Measurements from ENCODE around the gene DIS3L2. TPM values are rescaled to one million over a fixed set of nuclear protein-coding genes. Genes with fewer than 3 reads are reported as not detected.

DIS3L2 gene
- total RNA-seq, 2 experiments from 2014 or later, result 20.2 to 20.6 TPM

DNA sequence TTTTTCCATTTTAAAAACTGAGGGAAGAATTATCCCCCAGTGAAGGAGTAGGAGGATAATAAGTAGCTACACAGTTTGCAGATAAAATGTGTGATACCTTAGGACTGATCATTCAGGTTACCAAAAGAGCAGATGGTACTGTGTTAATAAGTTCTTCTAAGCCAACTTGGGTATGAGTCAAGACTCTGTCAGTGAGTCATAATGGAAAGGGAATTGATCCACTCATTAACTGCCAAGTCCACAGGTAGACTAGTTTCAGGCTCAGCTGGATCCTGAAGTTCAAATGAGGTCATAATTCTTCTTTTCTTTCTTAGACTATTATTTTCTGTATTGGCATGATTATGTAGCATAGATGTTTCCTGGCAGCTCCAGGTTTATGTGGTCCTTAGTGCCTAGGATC is 274.7 kb downstream of the DIS3L2 start:
- ChIA-PET CTCF (ENCODE audit: unreplicated experiment) (no interaction called here), POLR2A (interaction anchor here (1.5 kb wide), 1 partner anchor 11 kb away, joined by 5 read pairs; no protein-coding TSS in a partner anchor)
- Histone ChIP-seq H3K4me3 (ENCODE audit: low read depth, low read length, poor library complexity, severe bottlenecking) (no peak overlapping the region), H3K4me2 (ENCODE audit: low read length) (no peak overlapping the region), H2AFZ (ENCODE audit: low read length) (no peak overlapping the region), H4K20me1 (ENCODE audit: insufficient read depth, low read length) (no peaks in the 10 kb centered on the region), H3K27ac (ENCODE audit: low read depth, low read length, poor library complexity, severe bottlenecking) (no peak overlapping the region), H3K9me3 (ENCODE audit: low read length) (no peaks in the 10 kb centered on the region), H3K9me2 (ENCODE audit: insufficient read depth, low read length) (no peaks in the 10 kb centered on the region), H3K36me3 (ENCODE audit: insufficient read depth, low read length) (no peaks in the 10 kb centered on the region), H3K4me1 (ENCODE audit: insufficient read depth, low read length, poor library complexity, severe bottlenecking) (peaks cover 22% of the 10 kb centered on the region), H3K79me2 (ENCODE audit: insufficient read depth, low read depth, low read length) (no peaks in the 10 kb centered on the region)
- BruUV-seq (replicated peaks), result no TSS peak
- TF ChIP-seq, protein P1, sequence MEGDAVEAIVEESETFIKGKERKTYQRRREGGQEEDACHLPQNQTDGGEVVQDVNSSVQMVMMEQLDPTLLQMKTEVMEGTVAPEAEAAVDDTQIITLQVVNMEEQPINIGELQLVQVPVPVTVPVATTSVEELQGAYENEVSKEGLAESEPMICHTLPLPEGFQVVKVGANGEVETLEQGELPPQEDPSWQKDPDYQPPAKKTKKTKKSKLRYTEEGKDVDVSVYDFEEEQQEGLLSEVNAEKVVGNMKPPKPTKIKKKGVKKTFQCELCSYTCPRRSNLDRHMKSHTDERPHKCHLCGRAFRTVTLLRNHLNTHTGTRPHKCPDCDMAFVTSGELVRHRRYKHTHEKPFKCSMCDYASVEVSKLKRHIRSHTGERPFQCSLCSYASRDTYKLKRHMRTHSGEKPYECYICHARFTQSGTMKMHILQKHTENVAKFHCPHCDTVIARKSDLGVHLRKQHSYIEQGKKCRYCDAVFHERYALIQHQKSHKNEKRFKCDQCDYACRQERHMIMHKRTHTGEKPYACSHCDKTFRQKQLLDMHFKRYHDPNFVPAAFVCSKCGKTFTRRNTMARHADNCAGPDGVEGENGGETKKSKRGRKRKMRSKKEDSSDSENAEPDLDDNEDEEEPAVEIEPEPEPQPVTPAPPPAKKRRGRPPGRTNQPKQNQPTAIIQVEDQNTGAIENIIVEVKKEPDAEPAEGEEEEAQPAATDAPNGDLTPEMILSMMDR (conservative IDR thresholded peaks at IDR 0.05; ENCODE audit: low read length), result no peak
- no peak for TF ChIP-seq EZH2phosphoT487 (IDR thresholded peaks at IDR 0.05; ENCODE audit: borderline replicate concordance, low read depth, low read length)
- intact Hi-C loops (cut with micrococcal nuclease; ENCODE audit: unreplicated experiment), result no loop called here
- DNase-seq (ENCODE audit: low spot score), result no peak

DNA sequence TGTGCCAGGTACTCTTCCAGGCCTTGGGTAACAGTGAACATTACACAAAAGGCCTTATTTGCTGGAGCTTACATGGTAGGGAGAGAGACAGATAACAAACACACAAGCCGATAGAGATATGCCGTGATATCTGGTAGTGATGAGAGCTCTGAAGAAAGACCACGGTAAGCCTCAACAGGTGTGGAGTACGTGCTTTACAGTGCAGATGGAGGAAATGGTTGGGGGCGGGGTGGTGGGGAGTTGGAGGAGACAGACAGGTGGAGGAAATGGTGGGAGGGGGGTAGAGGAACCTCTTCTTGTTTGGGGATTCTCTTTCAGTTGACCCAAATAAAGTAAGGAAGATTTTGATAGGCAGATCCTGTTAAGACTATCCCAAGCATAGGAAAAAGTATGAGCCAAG is 276.0 kb downstream of the DIS3L2 start:
- ChIA-PET POLR2A (interaction anchor here (0.9 kb wide), 1 partner anchor 111 kb away, joined by 3 read pairs; no protein-coding TSS in a partner anchor), CTCF (ENCODE audit: unreplicated experiment) (no interaction called here)
- Histone ChIP-seq H2AFZ (ENCODE audit: low read length) (no peak overlapping the region), H3K9me2 (ENCODE audit: insufficient read depth, low read length) (no peaks in the 10 kb centered on the region), H3K4me1 (ENCODE audit: insufficient read depth, low read length, poor library complexity, severe bottlenecking) (peaks cover 22% of the 10 kb centered on the region), H3K27ac (ENCODE audit: low read depth, low read length, poor library complexity, severe bottlenecking) (no peak overlapping the region), H3K36me3 (ENCODE audit: insufficient read depth, low read length) (no peaks in the 10 kb centered on the region), H3K4me3 (ENCODE audit: low read depth, low read length, poor library complexity, severe bottlenecking) (no peak overlapping the region), H3K9me3 (ENCODE audit: low read length) (no peaks in the 10 kb centered on the region), H3K79me2 (ENCODE audit: insufficient read depth, low read depth, low read length) (no peaks in the 10 kb centered on the region), H4K20me1 (ENCODE audit: insufficient read depth, low read length) (no peaks in the 10 kb centered on the region), H3K4me2 (ENCODE audit: low read length) (peak overlapping the region; percentile 14)
- BruUV-seq (replicated peaks), result no TSS peak
- intact Hi-C loops (cut with micrococcal nuclease; ENCODE audit: unreplicated experiment), result no loop called here
- DNase-seq (ENCODE audit: low spot score), result peak; percentile 54
- TF ChIP-seq, protein P1 (conservative IDR thresholded peaks at IDR 0.05; ENCODE audit: low read length), result no peak
- TF ChIP-seq EZH2phosphoT487 (IDR thresholded peaks at IDR 0.05; ENCODE audit: borderline replicate concordance, low read depth, low read length), result no peak

- Histone ChIP-seq H3K79me2 (ENCODE audit: insufficient read depth, low read depth, low read length) (no peaks in the 10 kb centered on the region), H2AFZ (ENCODE audit: low read length) (no peak overlapping the region), H3K36me3 (ENCODE audit: insufficient read depth, low read length) (no peaks in the 10 kb centered on the region), H3K9me2 (ENCODE audit: insufficient read depth, low read length) (no peaks in the 10 kb centered on the region), H3K4me3 (ENCODE audit: low read depth, low read length, poor library complexity, severe bottlenecking) (no peak overlapping the region), H3K9me3 (ENCODE audit: low read length) (no peaks in the 10 kb centered on the region), H3K27ac (ENCODE audit: low read depth, low read length, poor library complexity, severe bottlenecking) (no peak overlapping the region), H3K4me1 (ENCODE audit: insufficient read depth, low read length, poor library complexity, severe bottlenecking) (peaks cover 22% of the 10 kb centered on the region), H4K20me1 (ENCODE audit: insufficient read depth, low read length) (no peaks in the 10 kb centered on the region), H3K4me2 (ENCODE audit: low read length) (no peak overlapping the region)
- intact Hi-C loops (cut with micrococcal nuclease; ENCODE audit: unreplicated experiment), result no loop called here
- BruUV-seq (replicated peaks), result no TSS peak
- POLR2A ChIA-PET, result interaction anchor here (0.9 kb wide), 1 partner anchor 112 kb away, joined by 3 read pairs; no protein-coding TSS in a partner anchor
- TF ChIP-seq EZH2phosphoT487 (IDR thresholded peaks at IDR 0.05; ENCODE audit: borderline replicate concordance, low read depth, low read length), result no peak
- DNase-seq (ENCODE audit: low spot score), result no peak
- CTCF ChIA-PET (ENCODE audit: unreplicated experiment), result no interaction called here
Measured at GRCh38 chr2:232238108-232238507, 276.6 kb downstream of the DIS3L2 start.

Measured in OCI-LY7 (cell line).